Activated T-cell treated with anti-CD3 and anti-CD28 coated beads, Interleukin-2, amount 50 U/mL, for 72 hours (primary cell): ENCODE data around the gene FLRT1. TPM values are rescaled to one million over a fixed set of nuclear protein-coding genes. Genes with fewer than 3 reads are reported as not detected.

ENCODE experiments used
- ATAC-seq, 2 donors: fragments of 150-1000 bp; cut with Tn5 transposase; replicated peaks in 1 of 2; 2 replicates each; pipeline ENCODE4 v1.10.0; 2021; ENCODE audit warnings: moderate library complexity in 2 of 2, mild to moderate bottlenecking in 1 of 2
- DNase-seq, 2 donors: peaks; one replicate each; pipeline ENCODE4 v3.0.0; 2021 to 2022; ENCODE audit warnings: mixed read lengths in 1 of 2
- H3K27ac Mint-ChIP-seq: one replicate; pipeline ENCODE4 v1.8.0; 2022; ENCODE audit warnings: mild to moderate bottlenecking, moderate library complexity, mixed read lengths
- H3K27me3 Mint-ChIP-seq: one replicate; pipeline ENCODE4 v1.8.0; 2022; ENCODE audit warnings: low read depth, mixed read lengths
- H3K36me3 Mint-ChIP-seq, 2 donors: one replicate each; pipeline ENCODE4 v1.8.0; 2022; ENCODE audit warnings: mixed read lengths in 2 of 2, mild to moderate bottlenecking in 1 of 2; ENCODE audit not compliant: insufficient read depth in 2 of 2
- H3K4me1 Mint-ChIP-seq: one replicate; pipeline ENCODE4 v1.8.0; 2022; ENCODE audit warnings: low read depth, mixed read lengths
- H3K4me3 Mint-ChIP-seq, 2 donors: one replicate each; pipeline ENCODE4 v1.8.0; 2022; ENCODE audit warnings: mild to moderate bottlenecking in 2 of 2, mixed read lengths in 2 of 2, moderate library complexity in 2 of 2
- H3K9me3 Mint-ChIP-seq, 2 donors: one replicate each; pipeline ENCODE4 v1.8.0; 2022; ENCODE audit warnings: mixed read lengths in 2 of 2
- total RNA-seq, 2 donors: library from RNA; stranded (reverse); gene quantifications; one replicate each; pipeline ENCODE4 v1.2.3, GENCODE V29; 2022

FLRT1 gene
- total RNA-seq, 2 donors from 2014 or later, result 0.19 to 1.4 TPM

GRCh38 chr11:64062185-64063039, 26.7 kb downstream of the FLRT1 start:
- H3K36me3 Mint-ChIP-seq, result no peaks in the 10 kb centered on the region
- H3K4me1 Mint-ChIP-seq, result peaks cover 17% of the 10 kb centered on the region
- DNase-seq (no peak), ATAC-seq (no peak)
- H3K4me3 Mint-ChIP-seq, result peak overlapping the region; percentile 36 to 38
- H3K27me3 Mint-ChIP-seq, result peaks cover 18% of the 10 kb centered on the region
- H3K9me3 Mint-ChIP-seq, result no peaks in the 10 kb centered on the region
- H3K27ac Mint-ChIP-seq, result no peak overlapping the region

GRCh38 chr11:64063777-64064176, 28.0 kb downstream of the FLRT1 start:
- peaks cover 18% of the 10 kb centered on the region for H3K27me3 Mint-ChIP-seq
- no peaks in the 10 kb centered on the region for H3K36me3 Mint-ChIP-seq
- H3K4me3 Mint-ChIP-seq, result no peak overlapping the region
- ATAC-seq (no peak), DNase-seq (no peak)
- H3K4me1 Mint-ChIP-seq, result peaks cover 17% of the 10 kb centered on the region
- H3K27ac Mint-ChIP-seq, result no peak overlapping the region
- no peaks in the 10 kb centered on the region for H3K9me3 Mint-ChIP-seq

- no peaks in the 10 kb centered on the region for H3K36me3 Mint-ChIP-seq
- H3K27ac Mint-ChIP-seq, result no peak overlapping the region
- no peak for ATAC-seq
- H3K4me1 Mint-ChIP-seq, result peaks cover 17% of the 10 kb centered on the region
- no peaks in the 10 kb centered on the region for H3K9me3 Mint-ChIP-seq
- DNase-seq, result no peak
- H3K4me3 Mint-ChIP-seq, result no peak overlapping the region
- H3K27me3 Mint-ChIP-seq, result peaks cover 18% of the 10 kb centered on the region
Measured at GRCh38 chr11:64064374-64065140, 28.8 kb downstream of the FLRT1 start.

DNA sequence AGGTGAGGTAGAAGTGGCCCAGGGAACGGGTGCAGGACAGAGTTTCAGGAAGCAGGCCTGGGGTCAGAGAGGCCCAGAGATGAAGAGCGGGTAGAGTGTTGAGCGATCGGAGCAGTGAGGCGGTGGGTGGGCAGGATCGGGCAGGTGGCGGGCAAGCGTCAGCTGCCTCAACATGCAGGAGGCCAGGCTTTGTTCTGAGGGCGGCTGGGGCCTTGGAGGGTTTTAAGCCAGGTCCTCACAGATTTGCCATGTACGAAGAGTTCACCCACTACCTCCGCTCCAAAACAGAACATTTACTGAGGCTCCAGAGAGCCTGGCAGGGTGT, 29.4 kb downstream of the FLRT1 start:
- ATAC-seq (no peak), DNase-seq (no peak)
- Mint-ChIP-seq H3K27ac (no peak overlapping the region), H3K27me3 (peaks cover 18% of the 10 kb centered on the region), H3K4me1 (peaks cover 17% of the 10 kb centered on the region), H3K9me3 (no peaks in the 10 kb centered on the region), H3K36me3 (no peaks in the 10 kb centered on the region), H3K4me3 (no peak overlapping the region)

GRCh38 chr11:64065712-64066111, 30.0 kb downstream of the FLRT1 start:
- Mint-ChIP-seq H3K27ac (no peak overlapping the region), H3K4me1 (peaks cover 12% of the 10 kb centered on the region), H3K27me3 (peaks cover 18% of the 10 kb centered on the region), H3K9me3 (no peaks in the 10 kb centered on the region), H3K36me3 (no peaks in the 10 kb centered on the region), H3K4me3 (no peak overlapping the region)
- ATAC-seq (no peak), DNase-seq (no peak)

DNA sequence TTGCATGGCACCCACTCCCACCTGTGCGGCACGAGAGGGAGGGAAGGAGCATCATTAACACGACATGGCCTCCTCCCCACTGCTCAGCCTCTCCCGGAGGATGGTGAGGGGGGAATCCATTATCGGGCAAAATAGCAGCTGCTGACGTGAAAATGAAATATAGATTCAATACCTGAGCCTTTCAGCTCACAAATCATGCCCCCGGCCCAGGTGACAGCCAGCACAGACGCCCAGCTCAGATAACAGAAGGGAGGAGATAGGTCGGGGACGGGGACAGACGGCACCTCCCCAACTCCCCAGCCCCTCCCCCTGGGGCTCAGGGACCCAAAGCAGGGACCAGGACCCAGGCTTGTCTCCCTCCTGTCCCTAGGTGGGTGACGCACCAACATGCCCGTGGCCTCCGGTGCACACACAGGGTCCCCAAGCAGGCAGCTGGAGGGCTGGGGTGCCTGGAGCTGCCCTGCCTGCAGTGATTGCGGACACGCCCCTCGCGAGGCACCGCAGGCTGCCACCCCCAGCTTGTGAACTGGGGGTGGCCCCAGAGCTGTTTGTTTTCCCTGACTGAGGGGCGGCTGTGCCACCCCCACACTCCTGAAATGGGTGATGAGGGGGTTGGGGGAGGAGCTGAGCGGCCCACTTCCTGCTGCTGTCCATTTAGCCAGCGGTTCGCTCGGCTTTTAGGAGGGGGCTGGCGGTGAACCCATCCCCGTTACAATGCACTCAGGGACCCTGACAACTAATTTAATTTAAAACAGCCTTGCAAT, 31.7 kb downstream of the FLRT1 start:
- Mint-ChIP-seq H3K9me3 (no peaks in the 10 kb centered on the region), H3K27ac (no peak overlapping the region), H3K4me3 (no peak overlapping the region), H3K4me1 (no peaks in the 10 kb centered on the region), H3K27me3 (peaks cover 5% of the 10 kb centered on the region), H3K36me3 (no peaks in the 10 kb centered on the region)
- ATAC-seq (peak; percentile 46 to 49), DNase-seq (peak in 1 of 2 donors; percentile 14)

DNA sequence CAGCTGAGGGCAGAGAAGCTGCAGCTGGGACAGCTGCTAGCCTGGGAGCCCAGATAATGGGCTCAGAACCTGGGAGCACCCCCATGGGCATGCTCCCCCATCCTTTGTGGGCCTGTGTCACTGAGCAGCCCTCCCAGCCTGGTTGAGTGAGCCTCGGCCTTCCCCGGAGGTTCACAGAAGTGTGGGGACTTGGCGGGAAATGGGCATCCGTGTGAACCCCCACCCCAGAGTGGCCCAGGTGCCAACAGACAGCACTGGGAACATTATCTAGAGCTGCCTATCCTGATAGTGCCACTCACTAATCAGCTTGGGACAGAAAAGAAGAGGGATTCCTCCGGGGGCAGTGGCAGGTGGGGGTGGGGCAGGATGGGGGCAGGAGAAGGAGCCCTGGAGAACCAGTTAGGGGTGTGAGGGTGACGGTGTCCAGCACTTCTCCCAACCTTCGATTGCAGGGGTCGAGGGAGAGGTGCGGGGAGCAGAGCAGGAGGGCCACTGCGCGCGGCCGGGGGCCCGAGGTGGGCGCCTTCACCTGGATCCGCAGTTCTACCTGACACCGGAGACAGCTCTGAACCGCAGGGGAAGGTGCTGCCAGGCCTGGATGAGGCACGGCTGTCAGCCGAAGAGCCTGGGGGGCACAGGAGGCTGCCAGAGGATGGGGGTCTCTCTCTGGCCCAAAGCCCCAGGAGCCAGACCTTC, 33.1 kb downstream of the FLRT1 start:
- Mint-ChIP-seq H3K9me3 (no peaks in the 10 kb centered on the region), H3K36me3 (no peaks in the 10 kb centered on the region), H3K27ac (no peak overlapping the region), H3K27me3 (no peaks in the 10 kb centered on the region), H3K4me3 (no peak overlapping the region), H3K4me1 (no peaks in the 10 kb centered on the region)
- DNase-seq (no peak), ATAC-seq (no peak)

DNA sequence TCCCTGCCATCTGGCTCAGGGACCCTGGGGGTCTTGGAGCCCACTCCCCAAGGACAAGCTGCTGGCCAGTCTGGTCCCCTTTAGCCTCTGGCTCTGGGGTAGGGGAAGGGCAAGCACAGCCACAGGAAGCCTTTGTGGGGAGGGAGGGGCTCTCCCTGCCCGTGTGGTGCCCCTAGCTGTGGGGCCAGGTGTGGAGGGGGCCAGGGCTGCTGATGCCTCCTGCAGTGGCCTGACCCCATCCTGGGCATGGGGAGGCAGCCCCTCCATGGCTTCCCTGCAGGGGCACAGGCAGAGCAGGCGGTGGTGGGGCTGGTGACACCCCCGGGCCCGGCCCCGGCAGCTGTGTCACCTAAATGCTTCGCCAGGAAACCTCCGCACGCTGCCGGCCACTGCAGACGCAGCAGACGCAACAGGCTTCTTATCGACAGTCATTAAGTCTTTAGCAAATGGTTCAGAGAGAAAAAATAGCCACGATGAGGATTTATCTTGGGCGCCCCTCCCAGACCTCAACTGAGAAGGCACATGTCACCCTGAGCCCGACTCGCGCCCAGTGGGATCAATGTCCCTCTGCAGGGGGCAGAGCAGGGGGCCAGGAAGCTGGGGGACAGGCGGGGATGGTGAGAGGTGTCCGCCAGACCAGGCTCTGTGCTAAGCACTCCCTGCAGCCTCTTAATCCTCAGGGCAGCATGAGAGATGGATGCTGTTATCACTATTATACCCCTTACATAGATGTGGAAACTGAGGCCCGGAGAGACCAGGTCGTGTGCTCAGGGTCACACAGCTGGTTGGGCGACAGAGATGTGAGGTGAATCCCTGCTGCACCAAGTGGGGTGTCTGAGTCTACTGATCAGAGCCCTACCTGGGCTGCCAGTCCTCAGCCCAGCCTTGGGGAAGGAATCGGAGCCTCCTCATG, 33.9 kb downstream of the FLRT1 start:
- no peak overlapping the region for H3K4me3 Mint-ChIP-seq
- no peaks in the 10 kb centered on the region for H3K36me3 Mint-ChIP-seq
- H3K27ac Mint-ChIP-seq, result no peak overlapping the region
- DNase-seq, result no peak
- no peaks in the 10 kb centered on the region for H3K9me3 Mint-ChIP-seq
- no peaks in the 10 kb centered on the region for H3K27me3 Mint-ChIP-seq
- no peaks in the 10 kb centered on the region for H3K4me1 Mint-ChIP-seq
- ATAC-seq, result no peak

DNA sequence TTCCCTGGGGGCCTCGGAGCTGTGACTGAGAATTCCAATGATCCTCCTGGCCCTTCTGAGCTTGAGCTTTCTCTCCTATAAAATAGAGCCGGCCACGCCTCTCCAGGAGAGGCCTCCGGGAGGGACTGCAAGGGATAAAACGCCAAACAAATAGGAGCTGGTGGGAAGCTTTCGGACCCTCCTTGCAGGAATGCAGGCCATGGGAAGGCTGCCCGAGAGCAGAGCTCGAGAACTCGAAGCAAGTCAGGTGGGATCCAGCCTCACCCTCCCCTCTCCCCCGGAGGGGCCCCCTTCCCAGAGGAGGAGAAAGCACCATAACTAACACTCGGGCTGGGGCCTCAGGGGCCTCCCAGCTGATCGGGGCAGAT, 34.6 kb downstream of the FLRT1 start:
- H3K4me1 Mint-ChIP-seq, result no peaks in the 10 kb centered on the region
- DNase-seq, result no peak
- no peaks in the 10 kb centered on the region for H3K9me3 Mint-ChIP-seq
- ATAC-seq, result no peak
- H3K27ac Mint-ChIP-seq, result no peak overlapping the region
- no peaks in the 10 kb centered on the region for H3K27me3 Mint-ChIP-seq
- H3K36me3 Mint-ChIP-seq, result no peaks in the 10 kb centered on the region
- no peak overlapping the region for H3K4me3 Mint-ChIP-seq

DNA sequence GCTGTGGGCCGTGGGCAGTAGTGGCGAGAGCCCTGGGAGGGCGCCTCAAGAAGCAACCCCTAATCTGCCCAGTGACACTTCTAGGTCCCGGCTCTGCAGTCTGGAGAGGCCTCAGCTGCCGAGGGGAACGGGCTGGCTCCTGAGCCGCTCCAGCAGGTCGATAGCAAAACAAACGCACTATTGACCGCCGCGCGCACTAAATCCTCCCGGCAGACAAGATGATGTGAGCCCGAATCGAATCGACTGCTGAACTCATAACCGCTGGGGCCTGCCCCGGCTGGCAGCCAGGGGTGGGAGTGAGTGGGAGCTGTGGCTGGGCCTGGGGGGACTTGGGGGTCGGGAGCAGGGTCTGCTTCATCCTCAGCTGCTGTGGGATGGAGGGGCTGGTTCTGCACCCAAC, 36.1 kb downstream of the FLRT1 start:
- H3K36me3 Mint-ChIP-seq, result no peaks in the 10 kb centered on the region
- DNase-seq, result no peak
- H3K9me3 Mint-ChIP-seq, result no peaks in the 10 kb centered on the region
- no peaks in the 10 kb centered on the region for H3K27me3 Mint-ChIP-seq
- no peaks in the 10 kb centered on the region for H3K4me1 Mint-ChIP-seq
- H3K27ac Mint-ChIP-seq, result no peak overlapping the region
- no peak for ATAC-seq
- H3K4me3 Mint-ChIP-seq, result no peak overlapping the region

DNA sequence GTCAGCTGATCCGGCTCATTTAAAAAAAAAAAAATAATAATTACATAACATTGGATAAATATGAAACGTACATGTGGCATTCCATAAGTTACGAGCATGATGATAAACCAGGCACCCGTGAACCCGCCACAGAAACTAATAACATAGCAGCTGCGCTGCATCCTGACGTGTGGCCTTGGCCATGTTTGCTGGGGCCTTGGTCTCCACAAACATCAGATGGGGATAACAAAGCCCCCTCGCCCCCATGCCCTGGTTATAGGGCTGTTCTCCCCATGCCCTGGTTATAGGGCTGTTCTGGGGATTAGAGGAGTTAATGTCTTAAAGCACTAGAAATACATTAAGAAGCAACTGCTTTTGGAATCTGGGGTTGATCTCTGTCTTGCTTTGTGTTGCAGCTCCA, 36.7 kb downstream of the FLRT1 start:
- no peaks in the 10 kb centered on the region for H3K36me3 Mint-ChIP-seq
- H3K4me3 Mint-ChIP-seq, result no peak overlapping the region
- no peaks in the 10 kb centered on the region for H3K4me1 Mint-ChIP-seq
- ATAC-seq, result no peak
- H3K9me3 Mint-ChIP-seq, result no peaks in the 10 kb centered on the region
- H3K27me3 Mint-ChIP-seq, result no peaks in the 10 kb centered on the region
- H3K27ac Mint-ChIP-seq, result no peak overlapping the region
- DNase-seq, result no peak

DNA sequence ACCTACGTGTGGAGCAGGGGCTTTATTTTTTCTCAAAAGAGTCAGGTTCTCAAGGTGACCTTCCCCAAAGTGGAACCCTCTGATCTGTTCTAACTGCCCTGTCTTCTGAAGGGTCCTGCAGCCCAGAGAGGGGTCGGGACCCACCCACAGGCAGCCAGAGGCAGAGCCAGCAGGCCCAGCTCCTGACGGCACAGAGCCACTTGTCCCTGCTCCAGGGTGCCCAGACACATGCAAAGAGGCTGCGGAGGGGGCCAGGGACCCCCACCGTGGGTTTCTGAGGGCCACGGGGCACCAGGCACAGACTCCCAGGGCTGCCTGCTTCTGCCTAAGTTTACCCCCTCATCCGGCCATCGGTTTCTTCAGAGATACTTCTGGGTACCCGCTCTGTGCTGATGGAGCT, 37.1 kb downstream of the FLRT1 start:
- no peaks in the 10 kb centered on the region for H3K4me1 Mint-ChIP-seq
- DNase-seq, result no peak
- H3K27ac Mint-ChIP-seq, result no peak overlapping the region
- H3K27me3 Mint-ChIP-seq, result no peaks in the 10 kb centered on the region
- ATAC-seq, result no peak
- no peak overlapping the region for H3K4me3 Mint-ChIP-seq
- no peaks in the 10 kb centered on the region for H3K9me3 Mint-ChIP-seq
- H3K36me3 Mint-ChIP-seq, result no peaks in the 10 kb centered on the region
